GM21447 (cell line): Measurements from ENCODE around the gene PER2.
A peak's percentile ranks its signal among the peaks of the same experiment; 100 is the strongest.

Experiments used
- ATAC-seq: cut with Tn5 transposase; IDR thresholded peaks from one replicate; pipeline ENCODE4 v1.9.1; 2021; ENCODE audit not compliant: unreplicated experiment

Gene PER2

DNA sequence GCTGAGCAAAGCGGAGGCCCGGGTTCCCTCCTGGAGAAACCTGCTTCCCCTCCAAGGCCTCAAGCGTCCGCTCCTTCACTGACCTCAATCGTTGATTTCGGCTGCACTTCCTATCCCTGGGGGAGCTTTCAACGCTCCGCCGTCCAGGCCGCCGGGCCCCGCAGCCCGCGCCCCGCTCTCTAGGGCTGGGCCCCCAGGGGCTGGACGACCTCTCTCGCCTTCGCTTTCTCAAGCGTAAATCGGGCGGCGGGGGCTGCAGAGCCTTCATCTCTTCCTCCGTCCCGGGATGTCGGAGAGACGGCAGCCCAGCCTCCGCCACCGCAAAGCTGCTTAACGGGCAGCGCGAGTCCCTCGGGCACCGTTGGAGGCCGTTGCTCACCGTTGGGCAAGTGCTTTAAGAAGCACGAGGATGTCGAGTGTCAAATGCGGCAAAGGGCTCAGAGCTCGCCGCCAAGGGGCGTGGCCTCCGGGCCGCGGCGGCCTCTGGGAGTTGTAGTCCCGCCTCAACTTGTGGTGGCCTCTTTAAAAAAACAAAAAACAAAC lies 57.1 kb downstream of the PER2 start:
- peak; percentile 72 for ATAC-seq

GRCh38 chr2:238230699-238231098 lies 57.7 kb downstream of the PER2 start:
- no peak for ATAC-seq

- no peak for ATAC-seq
Observed at GRCh38 chr2:238228700-238229099, 59.7 kb downstream of the PER2 start.

DNA sequence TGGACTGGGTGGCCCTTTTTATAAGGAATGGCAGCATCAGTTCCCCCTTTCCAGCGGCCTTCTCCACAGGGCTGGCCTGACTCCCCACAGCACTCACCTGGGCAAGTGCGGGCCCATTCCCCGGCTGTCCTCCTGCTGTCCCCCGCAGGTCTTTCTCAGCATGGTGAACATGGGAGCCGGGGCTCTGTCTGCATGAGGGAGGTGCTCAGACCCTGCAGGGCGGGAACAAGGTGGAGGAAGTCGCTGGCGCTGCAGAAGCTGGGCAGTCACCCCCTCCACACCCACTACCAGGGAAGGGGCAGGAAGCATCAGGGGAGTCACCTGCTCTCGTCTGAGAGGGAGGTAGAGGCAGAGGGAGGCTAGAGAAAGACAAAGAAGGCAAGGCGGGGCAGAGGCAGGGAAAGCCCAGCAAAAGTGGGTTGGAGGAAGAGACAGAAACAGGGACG lies 60.8 kb downstream of the PER2 start:
- no peak for ATAC-seq

GRCh38 chr2:238226698-238227586 lies 61.5 kb downstream of the PER2 start:
- no peak for ATAC-seq

GRCh38 chr2:238225911-238226697 lies 62.3 kb downstream of the PER2 start:
- no peak for ATAC-seq

- no peak for ATAC-seq
Observed at GRCh38 chr2:238225121-238225520, 63.3 kb downstream of the PER2 start.

DNA sequence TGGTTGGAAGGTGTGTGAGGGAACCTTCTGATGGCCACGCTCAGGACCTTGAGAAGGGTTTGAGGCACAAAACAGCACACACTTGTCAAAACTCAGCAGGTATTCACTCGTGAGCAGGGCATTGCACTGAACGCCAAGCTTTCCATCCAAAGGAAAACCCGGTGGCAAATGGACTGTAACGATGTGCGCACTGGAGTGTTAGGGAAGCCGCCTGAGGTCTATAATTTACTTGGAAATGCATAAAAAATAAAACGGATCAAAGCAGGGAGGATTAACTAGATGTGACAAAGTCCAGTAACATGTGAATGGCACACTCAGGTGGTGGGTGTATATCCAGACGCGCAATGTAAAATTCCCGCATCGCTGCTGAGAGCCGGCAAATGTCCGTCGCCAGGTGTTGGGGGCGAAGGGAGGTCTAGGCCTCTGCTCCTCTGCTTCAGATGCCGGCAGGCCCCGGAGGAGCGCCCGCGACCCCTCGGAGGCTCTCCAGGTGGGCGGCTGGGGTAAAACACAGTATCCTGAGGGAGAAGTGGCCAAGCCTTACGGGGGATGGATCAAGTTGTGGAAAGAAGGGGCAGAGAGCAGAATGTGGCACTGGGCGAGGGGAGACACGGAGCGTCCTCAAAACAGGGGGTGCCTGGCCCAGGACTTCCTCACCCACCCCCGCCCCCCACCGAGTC lies 63.9 kb downstream of the PER2 start:
- no peak for ATAC-seq

- no peak for ATAC-seq
Observed at GRCh38 chr2:238220892-238221521, 67.4 kb downstream of the PER2 start.

- no peak for ATAC-seq
Observed at GRCh38 chr2:238220274-238220891, 68.0 kb downstream of the PER2 start.

DNA sequence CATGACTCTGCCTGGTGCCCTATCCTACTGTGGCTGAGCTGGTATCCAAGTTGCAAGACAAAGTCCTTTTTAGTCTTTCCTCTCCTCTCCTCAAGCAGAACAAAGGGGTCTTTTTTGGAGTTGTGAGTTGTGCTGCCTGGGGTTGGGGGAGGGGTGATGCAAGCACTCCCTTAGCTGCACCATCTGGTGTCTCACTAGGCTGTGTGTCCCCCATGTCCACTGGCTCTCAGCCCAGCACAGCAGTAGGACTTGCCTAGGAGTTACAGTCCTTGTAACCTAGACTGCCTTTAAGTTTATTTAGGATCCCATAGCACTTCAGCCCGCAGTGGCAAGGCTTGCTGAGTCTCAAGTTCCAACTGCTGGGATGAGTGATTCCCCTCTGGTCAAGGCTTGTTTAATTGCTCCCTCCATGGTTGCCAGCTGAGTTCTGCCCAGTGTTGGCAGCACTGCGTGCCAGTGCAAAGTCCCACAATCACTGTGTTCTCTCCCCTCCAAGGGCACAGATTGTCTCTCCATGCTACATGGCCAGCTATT lies 71.7 kb downstream of the PER2 start:
- ATAC-seq: no peak

DNA sequence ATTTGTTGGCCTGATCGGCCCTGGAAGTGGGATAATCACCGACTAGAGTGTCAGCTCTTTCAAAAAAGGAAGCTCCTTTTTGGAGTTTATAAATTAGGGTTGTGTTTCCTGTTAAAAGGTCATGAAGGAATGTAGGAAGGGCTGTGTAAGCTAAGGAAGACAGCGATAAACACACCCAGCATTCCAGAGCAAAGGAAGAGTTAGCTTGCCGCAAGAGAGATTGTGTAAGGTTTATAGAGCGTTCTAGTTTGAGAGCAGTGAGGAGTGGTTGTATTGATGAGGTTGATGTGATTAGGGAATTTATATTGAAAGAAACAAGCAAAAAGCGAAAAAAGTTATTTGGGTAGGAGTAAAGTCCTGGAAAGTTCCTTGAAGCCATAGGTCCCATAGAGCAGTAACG lies 81.4 kb downstream of the PER2 start:
- ATAC-seq: no peak

DNA sequence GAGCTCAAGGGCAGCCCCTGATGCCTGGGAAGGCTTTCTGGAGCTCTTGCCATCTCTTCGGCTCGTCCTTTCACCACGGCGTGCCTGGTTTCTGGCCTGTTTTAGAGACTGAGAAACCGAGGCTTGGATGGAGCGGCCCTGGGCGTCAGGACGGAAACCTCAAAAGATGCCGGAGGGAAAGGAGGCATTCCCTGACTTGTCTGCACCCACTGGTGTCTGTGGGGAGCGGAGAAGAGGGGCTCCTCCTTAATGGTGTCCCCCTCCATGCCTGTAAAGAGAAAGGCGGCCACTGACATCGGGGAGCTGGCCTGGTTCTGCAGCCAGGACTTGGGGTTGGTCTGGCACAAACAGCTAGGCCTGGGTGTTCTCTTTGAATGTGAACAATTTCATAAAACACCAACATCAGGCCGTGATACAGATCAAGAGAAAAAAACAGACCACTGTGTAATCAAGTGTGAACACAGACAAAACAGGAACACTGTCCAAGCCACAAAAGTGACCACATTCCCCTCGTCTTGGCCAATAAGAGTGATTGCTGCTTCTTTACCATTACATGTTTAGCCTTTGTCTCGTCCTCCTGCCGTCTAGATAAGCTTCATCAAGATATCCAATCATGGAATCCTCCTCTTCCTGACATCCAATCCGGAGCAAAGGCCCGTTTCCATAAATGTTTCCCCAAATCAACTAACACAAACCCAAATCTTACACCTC lies 84.3 kb downstream of the PER2 start:
- ATAC-seq: peak; percentile 21

DNA sequence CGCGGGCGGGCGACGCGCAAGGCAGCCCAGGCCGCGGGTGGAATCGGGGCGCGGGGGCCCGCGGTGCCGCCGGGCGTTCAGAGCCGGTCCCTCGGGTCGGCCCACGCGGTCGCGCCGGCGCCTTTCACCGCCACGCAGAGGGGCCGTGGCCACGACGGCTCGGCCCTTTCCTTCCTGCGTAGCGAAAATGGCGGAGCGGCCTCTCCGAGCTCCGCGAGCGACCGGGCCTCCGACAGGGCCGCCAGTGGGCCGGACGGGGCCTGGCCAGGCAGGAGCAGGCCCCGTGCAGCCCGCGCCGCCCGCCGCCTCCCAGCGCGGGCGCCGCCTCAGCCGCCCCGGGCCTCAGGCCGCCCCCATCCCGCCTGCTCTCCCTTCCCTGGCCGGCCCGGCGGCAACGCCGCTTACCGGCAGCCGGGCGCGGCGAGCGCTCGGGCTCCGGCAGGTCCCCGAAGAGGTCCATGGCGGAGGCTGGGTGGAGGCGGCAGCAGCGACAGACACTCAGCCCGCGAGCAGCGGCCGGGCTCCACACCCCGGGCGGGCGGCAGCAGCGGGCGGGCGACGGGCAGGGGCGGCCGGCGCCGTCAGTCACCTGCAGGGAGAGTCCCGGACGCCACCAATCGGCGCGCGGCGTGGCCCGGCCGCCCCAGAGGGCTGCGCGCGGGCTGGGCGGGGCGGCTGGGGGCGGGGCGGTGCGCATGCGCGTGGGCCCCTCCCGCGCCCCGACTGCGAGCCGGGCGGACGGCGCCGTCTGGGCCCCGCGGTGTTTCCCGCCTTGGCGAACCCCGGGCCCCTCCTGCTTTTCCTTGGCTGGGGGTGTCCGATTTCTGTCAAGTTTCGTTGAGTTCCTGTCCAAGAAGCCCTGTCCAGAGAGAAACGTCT lies 85.1 kb downstream of the PER2 start, which contains the start of gene ILKAP:
Gene ILKAP (minus strand): TSS at position 602 of the 879 bp plus-strand sequence. CDS start 142 bp downstream, at position 460.
- peak; percentile 85 for ATAC-seq

GRCh38 chr2:238202326-238203093 lies 85.9 kb downstream of the PER2 start:
- ATAC-seq: no peak
